GM18520 (cell line): Measurements from ENCODE around the gene ADGRE3.
"Not testable (repeated sequence)": the region's sequence is repeated elsewhere in the genome, so short reads cannot be mapped to it uniquely, and the experiment has no call there.

ENCODE experiments used
- ATAC-seq: cut with Tn5 transposase; IDR thresholded peaks from one replicate; pipeline ENCODE4 v1.9.1; 2021; ENCODE audit not compliant: unreplicated experiment

Gene ADGRE3

DNA sequence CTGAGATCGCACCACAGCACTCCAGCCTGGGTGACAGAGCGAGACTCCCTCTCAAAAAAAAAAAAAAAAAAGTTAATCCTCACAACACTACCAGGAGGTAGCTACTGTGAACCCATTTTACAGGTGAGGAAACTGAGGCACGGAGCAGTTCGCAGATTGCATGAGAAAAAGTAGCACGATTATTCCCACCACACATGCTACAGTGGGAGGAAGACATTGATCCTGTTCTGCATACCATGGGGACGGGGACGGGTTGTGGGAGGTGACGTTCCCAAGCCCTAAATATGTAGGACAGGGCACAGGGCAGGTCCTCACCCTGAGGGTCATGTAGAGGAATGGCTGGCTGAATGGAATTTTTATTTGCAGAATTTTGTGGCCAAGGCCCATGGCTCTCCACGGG is 68.0 kb downstream of the ADGRE3 start:
- no peak for ATAC-seq

DNA sequence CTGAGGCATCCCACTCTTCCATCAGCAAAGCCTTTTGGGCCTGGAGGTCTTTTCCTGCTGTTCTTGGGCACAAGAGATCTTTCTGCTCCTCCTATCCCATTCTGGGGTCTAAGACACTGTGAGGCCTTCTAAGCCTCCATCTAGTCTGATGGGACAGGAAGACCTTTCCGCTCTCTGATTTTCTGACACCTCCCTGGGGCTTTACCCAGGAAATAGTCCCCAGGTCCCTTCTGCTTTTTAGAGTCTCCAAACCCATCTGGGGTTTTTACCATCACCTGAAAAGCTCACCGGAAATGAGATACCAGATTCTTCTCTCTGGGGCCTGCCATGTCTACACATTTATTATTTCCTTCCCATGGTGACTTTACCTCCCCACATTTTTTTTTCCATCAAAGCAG is 70.7 kb downstream of the ADGRE3 start:
- peak; percentile 79 for ATAC-seq

DNA sequence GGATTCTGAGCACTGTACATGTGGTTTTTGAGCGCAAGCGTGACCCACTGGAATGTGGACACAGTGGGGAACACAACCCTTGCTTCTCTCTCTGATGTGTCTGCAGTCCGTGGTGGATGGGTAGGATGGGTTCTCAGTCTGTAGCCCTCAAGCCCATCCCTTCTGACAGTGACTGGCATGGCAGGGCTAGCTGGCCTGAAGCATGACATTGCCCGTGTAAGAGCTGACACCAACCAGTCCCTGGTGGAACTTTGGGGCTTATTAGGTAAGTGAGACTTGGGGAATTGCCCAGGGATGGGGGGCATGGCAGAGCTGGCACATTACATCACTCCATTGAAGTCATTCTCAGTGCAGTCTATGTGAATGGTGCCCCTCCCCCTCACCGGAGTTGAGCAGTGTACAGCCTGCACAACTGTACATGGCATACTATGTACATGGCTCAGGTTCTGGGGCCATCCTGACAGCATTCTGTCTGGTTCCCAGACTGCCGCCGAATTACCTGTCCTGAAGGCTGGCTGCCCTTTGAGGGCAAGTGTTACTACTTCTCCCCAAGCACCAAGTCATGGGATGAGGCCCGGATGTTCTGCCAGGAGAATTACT is 75.0 kb downstream of the ADGRE3 start:
- ATAC-seq, result no peak

DNA sequence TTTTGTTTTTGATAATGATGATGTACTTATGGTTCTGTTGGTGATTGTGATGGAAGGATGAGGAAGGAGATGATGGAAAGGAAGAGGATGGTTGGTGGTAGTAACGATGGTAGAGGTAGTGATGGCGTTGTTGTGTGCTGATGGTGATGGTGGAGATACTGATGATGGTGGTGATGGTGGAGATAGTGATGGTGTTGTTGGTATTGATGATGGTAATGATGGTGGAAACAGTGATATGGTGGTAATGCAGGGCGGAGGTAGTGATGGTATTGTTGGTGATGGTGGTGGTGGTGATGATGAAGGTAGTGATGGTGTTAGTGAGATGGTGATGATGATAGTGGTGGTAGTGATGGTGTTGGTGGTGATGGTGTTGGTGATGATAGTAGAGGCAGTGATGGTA is 79.1 kb downstream of the ADGRE3 start:
- ATAC-seq, result no peak

DNA sequence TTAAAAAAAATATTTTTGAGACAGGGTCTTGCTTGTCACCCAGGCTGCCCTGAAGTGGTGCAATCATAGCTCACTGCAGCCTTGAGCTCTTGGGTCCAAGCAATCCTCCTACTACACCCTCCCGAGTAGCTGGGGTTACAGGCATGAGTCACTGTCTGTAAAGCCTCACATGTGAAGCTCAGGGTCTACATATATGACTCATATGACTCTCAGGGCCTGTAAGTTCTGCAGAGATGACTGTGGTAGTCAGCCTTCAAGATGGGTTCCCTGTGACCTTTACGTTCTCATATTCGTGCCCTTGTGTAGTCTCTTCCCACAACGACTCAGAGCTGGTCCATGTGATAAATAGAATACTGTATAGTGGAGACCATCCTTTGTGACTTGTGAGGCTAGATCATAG is 85.2 kb downstream of the ADGRE3 start:
- not testable (repeated sequence) for ATAC-seq

DNA sequence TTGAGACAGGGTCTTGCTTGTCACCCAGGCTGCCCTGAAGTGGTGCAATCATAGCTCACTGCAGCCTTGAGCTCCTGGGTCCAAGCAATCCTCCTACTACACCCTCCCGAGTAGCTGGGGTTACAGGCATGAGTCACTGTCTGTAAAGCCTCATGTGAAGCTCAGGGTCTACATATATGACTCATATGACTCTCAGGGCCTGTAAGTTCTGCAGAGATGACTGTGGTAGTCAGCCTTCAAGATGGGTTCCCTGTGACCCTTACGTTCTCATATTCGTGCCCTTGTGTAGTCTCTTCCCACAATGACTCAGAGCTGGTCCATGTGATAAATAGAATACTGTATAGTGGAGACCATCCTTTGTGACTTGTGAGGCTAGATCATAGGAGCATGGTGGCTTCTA is 89.5 kb downstream of the ADGRE3 start:
- peak; percentile 75 for ATAC-seq

DNA sequence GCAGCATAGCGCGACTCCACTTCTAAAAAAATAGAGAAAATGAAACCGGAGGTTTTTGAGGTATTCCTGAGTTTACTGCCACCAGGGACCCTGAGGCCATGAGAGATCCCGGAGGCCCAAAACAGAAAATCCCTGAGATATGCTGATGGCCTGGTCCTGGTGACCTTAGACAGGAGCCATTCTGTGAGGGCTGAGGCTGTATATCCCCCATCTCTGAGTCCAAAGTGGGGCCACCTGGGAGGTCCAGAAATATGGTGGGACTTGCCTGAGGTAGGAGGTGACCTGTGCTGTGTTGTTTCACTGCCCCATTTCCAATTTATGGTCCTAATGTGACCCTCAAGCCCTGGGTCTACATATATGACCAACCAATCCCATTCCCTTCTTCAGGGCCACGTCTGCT is 90.3 kb downstream of the ADGRE3 start:
- not testable (repeated sequence) for ATAC-seq

DNA sequence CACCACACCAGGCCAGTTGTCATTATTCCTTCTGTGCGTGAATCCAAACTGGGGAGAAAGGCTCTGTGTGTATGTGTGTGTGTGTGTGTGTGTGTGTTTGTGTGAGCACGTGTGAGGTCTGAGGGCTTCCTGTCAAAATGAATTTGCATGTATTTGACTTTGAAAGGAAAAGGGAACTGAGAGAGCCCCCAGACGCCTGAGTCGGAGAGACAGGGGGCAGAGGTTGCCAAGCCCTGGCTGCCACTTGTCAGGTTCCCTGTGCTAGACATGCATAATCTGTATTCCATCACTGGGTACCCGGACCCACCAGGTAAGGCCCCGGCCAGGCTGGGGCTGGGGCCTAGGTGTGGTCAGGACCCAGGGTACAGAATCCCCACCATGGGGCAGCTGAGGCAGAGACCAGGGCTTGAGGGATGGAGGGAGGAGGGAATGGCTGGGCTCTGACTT is 91.7 kb downstream of the ADGRE3 start, which contains the start of gene CLEC17A:
TSS of gene CLEC17A (plus strand) at position 191 of the 447 bp plus-strand sequence. CDS start at position 268, 77 bp downstream.
- no peak for ATAC-seq

DNA sequence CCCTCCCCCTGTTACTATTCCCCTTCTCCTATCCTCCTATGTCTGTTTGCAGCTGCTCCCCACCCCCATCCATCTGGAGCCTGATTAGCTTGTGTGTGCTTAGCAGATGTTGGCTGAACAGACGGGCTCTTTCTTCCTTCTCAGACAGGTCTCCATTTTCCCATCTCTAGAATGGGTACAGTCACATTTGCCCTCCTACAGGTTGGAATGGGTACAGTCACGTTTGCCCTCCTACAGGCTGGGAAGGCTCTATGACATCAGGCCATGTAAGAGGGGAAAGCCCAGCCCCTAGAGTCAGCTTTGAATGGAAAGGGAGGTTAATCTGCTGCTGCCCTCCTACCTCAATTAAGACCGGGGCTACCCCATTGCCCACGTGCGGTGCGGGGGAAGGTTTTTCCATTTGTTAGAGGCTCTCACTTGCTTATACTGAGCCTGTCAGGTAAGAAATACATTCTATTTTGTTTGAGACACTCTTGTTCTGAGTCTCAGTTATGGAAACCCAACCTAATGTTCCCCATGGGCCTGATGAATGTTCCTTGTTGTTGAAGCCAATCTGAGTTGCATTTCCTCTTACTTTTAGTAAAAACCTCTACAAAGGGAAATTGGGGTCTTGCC is 93.9 kb downstream of the ADGRE3 start:
- ATAC-seq, result no peak

DNA sequence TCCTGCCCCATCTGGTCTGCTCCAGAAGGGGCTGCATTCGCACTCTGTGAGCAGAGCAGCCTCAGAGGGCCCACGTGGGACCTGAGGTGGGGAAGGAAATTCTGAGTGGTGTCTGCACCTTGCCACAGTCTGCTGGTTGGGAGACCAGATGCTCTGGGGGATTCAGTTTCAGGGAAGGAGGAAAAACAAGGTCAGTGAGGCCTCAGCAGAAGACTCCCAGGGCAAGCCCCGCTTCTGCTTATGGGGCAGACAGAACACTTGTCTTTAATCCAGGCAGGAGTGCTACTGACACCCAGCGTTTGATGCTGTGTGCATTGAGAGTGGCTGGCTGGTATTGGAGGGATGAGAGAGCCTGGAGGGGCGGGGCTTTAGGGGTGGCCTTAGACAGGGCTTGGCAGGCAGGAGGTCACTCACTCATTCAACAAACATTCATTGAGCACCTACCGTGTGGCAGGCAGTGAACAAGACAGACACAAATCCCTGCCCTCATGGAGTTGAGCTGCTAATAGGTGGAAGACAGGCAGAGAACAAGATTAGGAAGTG is 96.7 kb downstream of the ADGRE3 start:
- no peak for ATAC-seq

DNA sequence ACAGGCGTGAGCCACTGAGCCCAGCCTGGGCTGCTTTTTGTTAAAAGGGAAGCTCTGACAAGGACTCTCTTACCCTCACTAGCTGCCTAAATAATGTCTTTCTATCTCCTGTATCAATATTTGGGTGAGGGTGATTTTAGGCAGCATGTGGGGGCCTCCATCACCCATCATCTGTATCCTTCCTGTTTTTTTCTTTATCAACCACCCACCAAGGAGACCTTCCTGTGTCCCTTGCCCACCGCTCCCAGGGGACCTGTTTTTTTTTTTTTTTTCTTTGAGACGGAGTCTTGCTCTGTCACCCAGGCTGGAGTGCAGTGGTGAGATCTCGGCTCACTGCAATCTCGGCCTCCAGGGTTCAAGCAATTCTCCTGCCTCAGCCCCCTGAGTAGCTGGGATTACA is 97.4 kb downstream of the ADGRE3 start:
- no peak for ATAC-seq

DNA sequence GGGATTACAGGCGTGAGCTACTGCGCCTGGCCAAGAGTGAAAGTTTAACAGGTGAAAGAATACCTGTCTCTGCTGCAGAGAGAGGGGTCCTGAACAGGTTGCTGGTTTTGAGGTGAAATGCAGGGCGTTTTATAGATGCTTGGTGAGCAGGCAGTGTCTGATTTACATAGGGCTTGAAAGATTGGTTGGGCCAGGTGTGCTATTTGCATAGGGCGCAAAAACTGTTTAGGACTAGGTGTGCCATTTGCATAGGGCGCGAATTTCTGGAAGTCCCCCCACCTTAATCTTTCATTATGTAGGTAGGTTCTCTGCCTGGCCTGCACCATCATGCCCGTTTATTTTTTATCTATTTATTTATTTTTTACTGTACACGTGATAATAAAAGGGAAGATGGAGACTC is 98.3 kb downstream of the ADGRE3 start:
- no peak for ATAC-seq

DNA sequence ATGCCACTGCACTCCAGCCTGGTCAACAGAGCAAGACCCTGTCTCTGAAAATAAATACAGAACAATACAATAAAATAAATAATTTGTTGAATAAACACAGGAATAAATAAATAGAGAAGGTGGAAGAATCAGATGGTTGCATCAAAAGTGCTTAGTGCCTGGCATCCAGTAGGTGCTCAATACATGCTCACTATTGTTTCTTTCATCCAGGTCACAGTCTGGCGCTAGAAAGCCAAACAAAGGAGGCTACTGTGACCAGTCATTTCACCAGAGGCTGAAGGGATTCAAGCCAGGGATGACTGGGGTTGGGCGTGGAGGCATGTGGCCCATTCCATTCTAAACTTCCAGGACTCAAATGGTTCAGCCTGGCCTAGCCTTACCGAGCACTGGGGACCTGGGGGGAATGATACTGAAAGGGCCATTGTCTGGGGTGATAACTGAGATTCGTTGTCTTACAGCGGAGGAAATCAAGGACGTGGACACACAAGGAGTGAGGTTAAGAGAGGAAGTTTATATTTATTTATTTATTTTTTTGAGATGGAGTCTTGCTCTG is 99.1 kb downstream of the ADGRE3 start:
- ATAC-seq, result no peak

DNA sequence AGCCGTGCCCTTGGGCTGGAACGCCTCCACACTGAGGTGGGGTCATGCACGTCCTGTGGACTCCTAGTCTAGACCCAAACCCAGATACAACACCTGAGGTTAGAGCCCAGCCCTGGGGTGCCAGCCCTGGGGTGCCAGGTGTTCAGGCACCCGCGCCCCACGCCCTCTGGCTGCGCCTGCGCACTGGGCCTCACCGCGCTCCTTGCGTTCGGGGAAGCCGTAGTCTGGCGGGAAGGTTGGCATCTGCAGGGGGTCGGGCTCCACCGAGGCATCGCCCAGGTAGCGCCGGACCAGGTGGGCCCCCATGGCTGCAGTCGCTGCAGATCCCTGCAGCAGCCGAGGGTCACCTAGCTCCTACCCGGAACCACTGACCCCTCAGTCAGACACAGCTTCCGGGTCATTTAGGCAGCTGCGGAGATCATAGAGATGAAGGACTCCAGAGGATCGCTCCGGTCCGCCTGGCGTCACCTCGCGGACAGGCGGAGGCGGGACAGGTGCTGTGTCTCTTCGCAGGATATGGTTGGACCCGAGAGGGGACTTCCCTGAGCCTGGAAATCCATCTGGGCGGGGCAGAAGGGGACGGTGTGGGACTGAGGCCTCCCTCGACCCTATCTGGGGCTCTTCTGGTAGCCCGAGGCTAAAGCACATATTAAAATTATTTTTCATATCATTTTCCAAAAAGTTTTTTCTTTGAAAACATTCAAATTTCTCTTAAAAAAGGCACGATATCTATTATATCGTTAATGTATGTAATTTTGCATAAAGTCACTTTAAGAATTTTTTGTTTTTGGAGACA is 102.8 kb downstream of the ADGRE3 start, which contains the start of gene NDUFB7:
TSS of gene NDUFB7 (minus strand) at position 372 of the 796 bp plus-strand sequence. CDS start at position 306, 66 bp downstream.
- peak; percentile 92 for ATAC-seq

DNA sequence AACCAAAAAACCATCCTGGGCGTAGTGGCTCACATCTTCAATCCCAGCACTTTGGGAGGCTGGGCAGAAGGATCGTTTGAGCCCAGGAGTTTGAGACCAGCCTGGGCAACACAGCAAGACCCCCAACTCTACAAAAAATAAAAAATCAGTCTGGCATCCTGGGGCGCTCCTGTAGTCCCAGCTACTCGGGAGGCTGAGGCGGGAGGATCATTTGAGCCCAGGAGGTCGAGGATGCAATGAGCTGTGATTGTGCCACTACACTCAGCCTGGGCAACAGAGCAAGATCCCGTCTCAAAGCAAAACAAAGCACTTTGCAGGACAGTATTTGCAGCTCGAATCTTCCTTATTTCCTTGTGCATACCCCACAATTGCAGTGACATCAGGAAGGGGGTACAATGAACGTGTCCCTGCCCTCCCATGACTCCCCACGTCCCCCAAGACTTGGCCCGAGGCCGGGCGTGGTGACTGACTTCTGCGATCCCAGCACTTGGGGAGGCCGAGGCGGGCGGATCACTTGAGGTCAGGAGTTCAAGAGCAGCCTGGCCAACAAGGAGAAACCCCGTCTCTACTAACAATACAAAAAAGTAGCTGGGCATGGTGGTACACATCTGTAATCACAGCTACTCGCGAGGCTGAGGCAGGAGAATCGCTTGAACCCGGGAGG is 103.6 kb downstream of the ADGRE3 start:
- ATAC-seq, result no peak
